ENCODE results near the gene PFDN1. TPM values are rescaled to one million over a fixed set of nuclear protein-coding genes. Genes with fewer than 3 reads are reported as not detected.

PFDN1 gene
- total RNA-seq, 1 donor from 2014 or later, result 63.9 TPM

- no peak for DNase-seq (ENCODE audit: low read depth)
These were observed 4.7 kb downstream of the PFDN1 start for GRCh38 chr5:140298183-140298601.

- no peak for DNase-seq (ENCODE audit: low read depth)
These were observed 5.6 kb downstream of the PFDN1 start for GRCh38 chr5:140297283-140297682.

- no peak for DNase-seq (ENCODE audit: low read depth)
These were observed 6.6 kb downstream of the PFDN1 start for GRCh38 chr5:140296289-140296688.

GRCh38 chr5:140295414-140295813 lies 7.5 kb downstream of the PFDN1 start:
- DNase-seq (ENCODE audit: low read depth), result peak; percentile 91

- no peak for DNase-seq (ENCODE audit: low read depth)
These were observed 8.1 kb downstream of the PFDN1 start for GRCh38 chr5:140294753-140295152.

GRCh38 chr5:140293849-140294100 lies 9.1 kb downstream of the PFDN1 start:
- no peak for DNase-seq (ENCODE audit: low read depth)

GRCh38 chr5:140293091-140293848 lies 9.6 kb downstream of the PFDN1 start:
- DNase-seq (ENCODE audit: low read depth), result no peak

GRCh38 chr5:140292212-140293036 lies 10.5 kb downstream of the PFDN1 start:
- DNase-seq (ENCODE audit: low read depth), result no peak

- DNase-seq (ENCODE audit: low read depth), result no peak
These were observed 14.9 kb downstream of the PFDN1 start for GRCh38 chr5:140287801-140288521.

GRCh38 chr5:140286424-140286823 lies 16.5 kb downstream of the PFDN1 start:
- DNase-seq (ENCODE audit: low read depth), result no peak

GRCh38 chr5:140284013-140284412 lies 18.9 kb downstream of the PFDN1 start:
- DNase-seq (ENCODE audit: low read depth), result no peak

GRCh38 chr5:140282266-140282665 lies 20.6 kb downstream of the PFDN1 start:
- DNase-seq (ENCODE audit: low read depth), result no peak

- DNase-seq (ENCODE audit: low read depth), result no peak
These were observed 27.1 kb downstream of the PFDN1 start for GRCh38 chr5:140275837-140276236.

- no peak for DNase-seq (ENCODE audit: low read depth)
These were observed 29.5 kb downstream of the PFDN1 start for GRCh38 chr5:140273401-140273877.

- DNase-seq (ENCODE audit: low read depth), result no peak
These were observed 32.9 kb downstream of the PFDN1 start for GRCh38 chr5:140270008-140270407.

- no peak for DNase-seq (ENCODE audit: low read depth)
These were observed 35.3 kb downstream of the PFDN1 start for GRCh38 chr5:140267559-140268018.

- no peak for DNase-seq (ENCODE audit: low read depth)
These were observed 35.7 kb downstream of the PFDN1 start for GRCh38 chr5:140267201-140267540.

- DNase-seq (ENCODE audit: low read depth), result no peak
These were observed 36.3 kb downstream of the PFDN1 start for GRCh38 chr5:140266471-140267200.

- no peak for DNase-seq (ENCODE audit: low read depth)
These were observed 37.1 kb downstream of the PFDN1 start for GRCh38 chr5:140265845-140266244.

- DNase-seq (ENCODE audit: low read depth), result no peak
These were observed 40.1 kb downstream of the PFDN1 start for GRCh38 chr5:140262839-140263238.

GRCh38 chr5:140262221-140262620 lies 40.7 kb downstream of the PFDN1 start:
- no peak for DNase-seq (ENCODE audit: low read depth)

All from myocyte (in vitro differentiated cells).